Neural progenitor cell (in vitro differentiated cells): ENCODE data around the gene PACRGL. TPM values are rescaled to one million over a fixed set of nuclear protein-coding genes. Genes with fewer than 3 reads are reported as not detected.

Experiments used
- DNase-seq: peaks from one replicate; pipeline ENCODE4 v3.0.0-alpha.2; 2016; ENCODE audit warnings: low spot score
- H2AFZ ChIP-seq: fragments of 200-600 bp; sonication (generic); replicated peaks from 2 replicates; pipeline ENCODE4 v1.6.1; 2016; ENCODE audit warnings: antibody characterized with exemption
- H3F3A ChIP-seq: fragments of 200-600 bp; sonication (generic); 2 replicates; pipeline ENCODE4 v1.6.1; 2016; ENCODE audit warnings: antibody characterized with exemption, low read depth
- H3K27ac ChIP-seq: fragments of 200-600 bp; sonication (generic); 2 replicates; pipeline ENCODE4 v1.5.1; 2016; ENCODE audit warnings: mild to moderate bottlenecking
- H3K27me3 ChIP-seq: fragments of 200-600 bp; sonication (generic); 2 replicates; pipeline ENCODE4 v1.6.1; 2016; ENCODE audit warnings: mild to moderate bottlenecking, moderate library complexity
- H3K36me3 ChIP-seq: fragments of 200-600 bp; sonication (generic); 2 replicates; pipeline ENCODE4 v1.5.1; 2016
- H3K4me1 ChIP-seq: fragments of 200-600 bp; sonication (generic); 2 replicates; pipeline ENCODE4 v1.6.1; 2016; ENCODE audit warnings: mixed run types
- H3K4me2 ChIP-seq: fragments of 200-600 bp; sonication (generic); 2 replicates; pipeline ENCODE4 v1.6.1; 2016
- H3K4me3 ChIP-seq: fragments of 200-600 bp; sonication (generic); 2 replicates; pipeline ENCODE4 v1.5.1; 2016
- H3K79me2 ChIP-seq: fragments of 200-600 bp; sonication (generic); 2 replicates; pipeline ENCODE4 v1.6.1; 2016; ENCODE audit warnings: low read depth
- H3K9ac ChIP-seq: fragments of 200-600 bp; sonication (generic); 2 replicates; pipeline ENCODE4 v1.6.1; 2016
- H3K9me3 ChIP-seq: fragments of 200-600 bp; sonication (generic); 2 replicates; pipeline ENCODE4 v1.5.1; 2016; ENCODE audit warnings: low read depth
- H4K20me1 ChIP-seq: fragments of 200-600 bp; sonication (generic); 2 replicates; pipeline ENCODE4 v1.6.1; 2016; ENCODE audit warnings: low read depth
- H3K27ac Mint-ChIP-seq: 3 replicates; pipeline ENCODE4 v1.8.0; 2021; ENCODE audit warnings: mixed read lengths
- H3K27me3 Mint-ChIP-seq: 2 replicates; pipeline ENCODE4 v1.8.0; 2022; ENCODE audit warnings: low read depth, mild to moderate bottlenecking, inconsistent platforms, moderate library complexity, mixed read lengths; ENCODE audit not compliant: insufficient read depth
- H3K36me3 Mint-ChIP-seq: 3 replicates; pipeline ENCODE4 v1.8.0; 2021; ENCODE audit warnings: mixed read lengths
- H3K4me1 Mint-ChIP-seq: 3 replicates; pipeline ENCODE4 v1.8.0; 2021; ENCODE audit warnings: mixed read lengths
- H3K4me3 Mint-ChIP-seq: 3 replicates; pipeline ENCODE4 v1.8.0; 2021; ENCODE audit warnings: mild to moderate bottlenecking, moderate library complexity, mixed read lengths
- H3K9me3 Mint-ChIP-seq: 3 replicates; pipeline ENCODE4 v1.8.0; 2020; ENCODE audit warnings: mixed read lengths
- EZH2 ChIP-seq: fragments of 200-600 bp; sonication (generic); IDR thresholded peaks from 2 replicates; pipeline ENCODE4 v1.6.1; 2017; ENCODE audit warnings: antibody characterized with exemption, mild to moderate bottlenecking, moderate library complexity
- EZH2phosphoT487 ChIP-seq: fragments of 200-600 bp; sonication (generic); IDR thresholded peaks from 2 replicates; pipeline ENCODE4 v1.6.1; 2017; ENCODE audit warnings: antibody characterized with exemption
- total RNA-seq: library from RNA; depleted of rRNA; stranded (reverse); fragments of >200 nt; gene quantifications from 2 replicates; pipeline ENCODE4 v1.2.3, GENCODE V29; 2015; ENCODE audit warnings: low replicate concordance
- TF ChIP-seq, protein P1 (sequence below): fragments of 200-600 bp; sonication (generic); IDR thresholded peaks from 2 replicates; pipeline ENCODE4 v1.5.1; 2017; ENCODE audit warnings: antibody characterized with exemption, mild to moderate bottlenecking

The PACRGL gene
- total RNA-seq, 1 donor from 2014 or later = 27.0 TPM

DNA sequence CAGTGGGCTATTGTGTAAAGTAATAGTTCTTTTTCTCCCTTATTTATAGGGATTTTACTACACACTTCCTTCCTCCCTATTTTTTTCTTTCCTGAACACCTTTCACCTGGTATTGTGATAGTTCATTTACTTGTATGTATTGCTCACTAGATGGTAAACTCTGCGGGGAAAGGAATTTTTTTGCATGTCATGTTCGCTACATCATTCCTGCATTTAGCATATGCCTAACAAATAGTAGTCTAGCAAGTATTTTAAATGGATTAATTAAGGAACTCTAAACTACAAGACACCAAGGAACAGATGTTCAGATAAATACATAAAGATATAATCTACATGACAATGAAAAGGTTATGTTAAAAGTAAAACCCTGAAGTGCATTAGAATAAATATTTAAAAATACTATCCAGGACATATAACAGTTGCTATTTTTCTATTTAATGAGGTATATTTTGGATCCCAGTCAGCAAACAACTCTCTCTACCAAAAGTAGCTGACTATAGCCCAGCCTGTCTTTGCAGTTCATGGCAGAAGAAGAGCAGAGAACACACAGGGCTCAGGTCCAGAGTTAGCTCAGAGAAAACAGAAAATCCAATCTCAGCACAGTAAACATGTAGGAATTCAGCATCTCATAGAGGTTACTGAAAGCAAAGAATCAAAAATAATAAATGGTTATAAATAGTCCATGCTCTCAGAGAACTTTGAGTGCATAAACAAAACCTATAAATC is 87.8 kb downstream of the PACRGL start:
- Histone ChIP-seq H3K36me3 (no peaks in the 10 kb centered on the region), H3K9ac (no peak overlapping the region), H2AFZ (no peak overlapping the region), H3K27me3 (no peaks in the 10 kb centered on the region), H3K79me2 (no peaks in the 10 kb centered on the region), H3K9me3 (no peaks in the 10 kb centered on the region), H3F3A (no peaks in the 10 kb centered on the region), H3K27ac (no peak overlapping the region), H3K4me3 (no peak overlapping the region), H4K20me1 (no peaks in the 10 kb centered on the region), H3K4me2 (no peak overlapping the region), H3K4me1 (no peaks in the 10 kb centered on the region)
- Mint-ChIP-seq H3K27me3 (peaks cover 4% of the 10 kb centered on the region), H3K4me3 (no peak overlapping the region), H3K27ac (no peak overlapping the region), H3K9me3 (peaks cover 1% of the 10 kb centered on the region), H3K36me3 (no peaks in the 10 kb centered on the region), H3K4me1 (no peaks in the 10 kb centered on the region)
- DNase-seq = no peak
- TF ChIP-seq, protein P1, sequence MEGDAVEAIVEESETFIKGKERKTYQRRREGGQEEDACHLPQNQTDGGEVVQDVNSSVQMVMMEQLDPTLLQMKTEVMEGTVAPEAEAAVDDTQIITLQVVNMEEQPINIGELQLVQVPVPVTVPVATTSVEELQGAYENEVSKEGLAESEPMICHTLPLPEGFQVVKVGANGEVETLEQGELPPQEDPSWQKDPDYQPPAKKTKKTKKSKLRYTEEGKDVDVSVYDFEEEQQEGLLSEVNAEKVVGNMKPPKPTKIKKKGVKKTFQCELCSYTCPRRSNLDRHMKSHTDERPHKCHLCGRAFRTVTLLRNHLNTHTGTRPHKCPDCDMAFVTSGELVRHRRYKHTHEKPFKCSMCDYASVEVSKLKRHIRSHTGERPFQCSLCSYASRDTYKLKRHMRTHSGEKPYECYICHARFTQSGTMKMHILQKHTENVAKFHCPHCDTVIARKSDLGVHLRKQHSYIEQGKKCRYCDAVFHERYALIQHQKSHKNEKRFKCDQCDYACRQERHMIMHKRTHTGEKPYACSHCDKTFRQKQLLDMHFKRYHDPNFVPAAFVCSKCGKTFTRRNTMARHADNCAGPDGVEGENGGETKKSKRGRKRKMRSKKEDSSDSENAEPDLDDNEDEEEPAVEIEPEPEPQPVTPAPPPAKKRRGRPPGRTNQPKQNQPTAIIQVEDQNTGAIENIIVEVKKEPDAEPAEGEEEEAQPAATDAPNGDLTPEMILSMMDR = no peak
- no peak for TF ChIP-seq EZH2phosphoT487
- TF ChIP-seq EZH2 = no peak
